Adrenal gland (tissue), 5 donors: ENCODE measurements around the gene NOS3.

ENCODE experiments used
- POLR2A ChIP-seq, 2 donors: fragments of 450-650 bp; IDR thresholded peaks; one replicate each; pipeline ENCODE4 v1.6.1; 2017; ENCODE audit warnings: antibody characterized with exemption in 2 of 2, mild to moderate bottlenecking in 2 of 2, moderate library complexity in 1 of 2
- TF ChIP-seq, protein P1 (sequence below), 6 experiments: fragments of 450-650 bp in 4 of 6; fragments of 200-600 bp in 2 of 6; sonication (generic) in 1 of 6; IDR thresholded peaks; 1 replicate in 5 of 6; 2 replicates in 1 of 6; pipeline versions ENCODE4 v1.5.1 to v1.8.0; 2016 to 2021; ENCODE audit warnings: antibody characterized with exemption in 6 of 6, mild to moderate bottlenecking in 2 of 6, moderate library complexity in 1 of 6
- donor health status: DM: no; HTN: no; CAD: no.

GRCh38 chr7:151060113-151060415 is 69.2 kb downstream of the NOS3 start:
- no peak for TF ChIP-seq POLR2A (IDR thresholded peaks at IDR 0.05)
- TF ChIP-seq, protein P1, sequence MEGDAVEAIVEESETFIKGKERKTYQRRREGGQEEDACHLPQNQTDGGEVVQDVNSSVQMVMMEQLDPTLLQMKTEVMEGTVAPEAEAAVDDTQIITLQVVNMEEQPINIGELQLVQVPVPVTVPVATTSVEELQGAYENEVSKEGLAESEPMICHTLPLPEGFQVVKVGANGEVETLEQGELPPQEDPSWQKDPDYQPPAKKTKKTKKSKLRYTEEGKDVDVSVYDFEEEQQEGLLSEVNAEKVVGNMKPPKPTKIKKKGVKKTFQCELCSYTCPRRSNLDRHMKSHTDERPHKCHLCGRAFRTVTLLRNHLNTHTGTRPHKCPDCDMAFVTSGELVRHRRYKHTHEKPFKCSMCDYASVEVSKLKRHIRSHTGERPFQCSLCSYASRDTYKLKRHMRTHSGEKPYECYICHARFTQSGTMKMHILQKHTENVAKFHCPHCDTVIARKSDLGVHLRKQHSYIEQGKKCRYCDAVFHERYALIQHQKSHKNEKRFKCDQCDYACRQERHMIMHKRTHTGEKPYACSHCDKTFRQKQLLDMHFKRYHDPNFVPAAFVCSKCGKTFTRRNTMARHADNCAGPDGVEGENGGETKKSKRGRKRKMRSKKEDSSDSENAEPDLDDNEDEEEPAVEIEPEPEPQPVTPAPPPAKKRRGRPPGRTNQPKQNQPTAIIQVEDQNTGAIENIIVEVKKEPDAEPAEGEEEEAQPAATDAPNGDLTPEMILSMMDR (IDR thresholded peaks at IDR 0.05): no peak
